ENCODE data around the gene LRRC56. TPM values are rescaled to one million over a fixed set of nuclear protein-coding genes. Genes with fewer than 3 reads are reported as not detected.

Gene LRRC56
- polyA plus RNA-seq, 2 of the 4 experiments (the other 2 are of a cell fraction): 0.32 to 1.0 TPM

- TF ChIP-seq REST (IDR thresholded peaks at IDR 0.05) (no peak), EP300 (IDR thresholded peaks at IDR 0.05) (no peak)
Observed at GRCh38 chr11:501001-501682, 36.2 kb upstream of the LRRC56 start (continued).

- DNase-seq (ENCODE audit: low read depth in 1 of 2, low spot score in 1 of 2) (no peak), ATAC-seq (no peak), FAIRE-seq (no peak)
- H3K27ac ChIP-seq: no peak overlapping the region
- POLR2A ChIA-PET: interaction anchor here (0.7 kb wide), 1 partner anchor 16 kb away, joined by 3 read pairs; no protein-coding TSS in a partner anchor
- TF ChIP-seq EHMT2 (IDR thresholded peaks at IDR 0.05; ENCODE audit: low read depth): no peak
- no peak for TF ChIP-seq POLR2AphosphoS2 (conservative IDR thresholded peaks at IDR 0.05; ENCODE audit: low read length)
- TF ChIP-seq CEBPB (IDR thresholded peaks at IDR 0.05): no peak
- TF ChIP-seq SREBF2 (IDR thresholded peaks at IDR 0.05): no peak
- TF ChIP-seq NFE2L2 (conservative IDR thresholded peaks at IDR 0.05; ENCODE audit: low read length): no peak
- no peak for TF ChIP-seq USF2 (IDR thresholded peaks at IDR 0.05)
- no peak for TF ChIP-seq GATA3 (IDR thresholded peaks at IDR 0.05; ENCODE audit: borderline replicate concordance)
- peaks cover 12% of the 10 kb centered on the region; the same call in 2 of the 3 replicates for H3K4me1 ChIP-seq
- no peak overlapping the region for H3K4me3 ChIP-seq
- H3K9me3 ChIP-seq: no peaks in the 10 kb centered on the region
- 83% methylated on average over 19 of the region's 19 CpGs for WGBS (ENCODE audit: missing lambda C conversion rate)
- CTCF ChIA-PET: interaction anchor here (1.4 to 4.8 kb wide), 2 partner anchors 9 to 17 kb away, joined by 4 to 28 read pairs; no protein-coding TSS in a partner anchor
- H3K4me2 ChIP-seq: no peak overlapping the region
Observed at GRCh38 chr11:501683-502287, 35.5 kb upstream of the LRRC56 start.

- H3K4me3 ChIP-seq: no peak overlapping the region
- FAIRE-seq (no peak), ATAC-seq (no peak), DNase-seq (ENCODE audit: low read depth in 1 of 2, low spot score in 1 of 2) (no peak)
- H3K27ac ChIP-seq: peak overlapping the region in 1 of 2 experiments; percentile 38; a peak in 2 of 6 replicates
- no peaks in the 10 kb centered on the region for H3K9me3 ChIP-seq
- 90% methylated on average over 5 of the region's 10 CpGs for WGBS (ENCODE audit: missing lambda C conversion rate)
- H3K4me2 ChIP-seq: no peak overlapping the region
- peaks cover 12% of the 10 kb centered on the region; the same call in 2 of the 3 replicates for H3K4me1 ChIP-seq
- ChIA-PET CTCF (interaction anchor here (0.7 to 4.8 kb wide), 3 partner anchors 8 to 16 kb away, joined by 4 to 28 read pairs (median 4); no protein-coding TSS in a partner anchor), POLR2A (interaction anchor here (0.7 kb wide), 1 partner anchor 16 kb away, joined by 3 read pairs; no protein-coding TSS in a partner anchor)
- no peak for TF ChIP-seq ZNF302 (CRISPR knock-in tag; IDR thresholded peaks at IDR 0.05)
- TF ChIP-seq HOXB13 (CRISPR knock-in tag; IDR thresholded peaks at IDR 0.05; ENCODE audit: low read depth): no peak
- no peak for TF ChIP-seq MAZ (IDR thresholded peaks at IDR 0.05; ENCODE audit: borderline replicate concordance, low read depth, low read length)
- TF ChIP-seq MYC (IDR thresholded peaks at IDR 0.05; ENCODE audit: borderline replicate concordance, low read length): no peak
- no peak for TF ChIP-seq BCL3 (IDR thresholded peaks at IDR 0.05)
- TF ChIP-seq CTCF (IDR thresholded peaks at IDR 0.05): no peak
- no peak for TF ChIP-seq SREBF2 (IDR thresholded peaks at IDR 0.05)
- no peak for TF ChIP-seq ATOH8 (CRISPR knock-in tag; IDR thresholded peaks at IDR 0.05; ENCODE audit: low read depth)
- no peak for TF ChIP-seq EP300 (IDR thresholded peaks at IDR 0.05)
- no peak for TF ChIP-seq TP53 (CRISPR knock-in tag; IDR thresholded peaks at IDR 0.05)
- no peak for TF ChIP-seq EHF (CRISPR knock-in tag; IDR thresholded peaks at IDR 0.05)
- no peak for TF ChIP-seq CBX2 (IDR thresholded peaks at IDR 0.05; ENCODE audit: borderline replicate concordance, low read depth)
- TF ChIP-seq BHLHE40 (IDR thresholded peaks at IDR 0.05; ENCODE audit: low read depth, low read length): no peak
- TF ChIP-seq CEBPB (IDR thresholded peaks at IDR 0.05): no peak
- TF ChIP-seq JUN (IDR thresholded peaks at IDR 0.05): no peak
- TF ChIP-seq HEYL (CRISPR knock-in tag; IDR thresholded peaks at IDR 0.05): no peak
- no peak for TF ChIP-seq POLR2AphosphoS2 (conservative IDR thresholded peaks at IDR 0.05; ENCODE audit: low read length)
Observed at GRCh38 chr11:502288-503178, 34.8 kb upstream of the LRRC56 start.
